Transverse colon (tissue), 4 donors: Measurements from ENCODE around the gene TMEM131L.

ENCODE experiments used
- CTCF ChIP-seq, 5 experiments: fragments of 200-600 bp in 3 of 5; fragments of 450-650 bp in 2 of 5; sonication (generic) in 3 of 5; IDR thresholded peaks; 1 replicate in 2 of 5; 2 replicates in 3 of 5; pipeline ENCODE4 v1.5.1; 2016 to 2017; ENCODE audit warnings: antibody characterized with exemption in 5 of 5, inconsistent platforms in 3 of 5, mild to moderate bottlenecking in 2 of 5, moderate library complexity in 1 of 5
- POLR2A ChIP-seq: fragments of 450-650 bp; IDR thresholded peaks from one replicate; pipeline ENCODE4 v1.6.1; 2016; ENCODE audit warnings: antibody characterized with exemption, mild to moderate bottlenecking, moderate library complexity
- POLR2AphosphoS5 ChIP-seq, 3 donors: sonication (generic); formaldehyde crosslinking; IDR thresholded peaks; one replicate each; pipeline ENCODE4 v1.6.1; 2016; ENCODE audit warnings: antibody characterized with exemption in 3 of 3

GRCh38 chr4:153684182-153684970 is 218.2 kb downstream of the TMEM131L start, which contains the start of gene TLR2:
- TF ChIP-seq CTCF (IDR thresholded peaks at IDR 0.05) (no peak), POLR2A (peak; percentile 38), POLR2AphosphoS5 (IDR thresholded peaks at IDR 0.05) (peak in 2 of 3 donors; percentile 17 to 20)
